NCI-H2196 treated with DMSO at 0.1 percent for 48 hours (cell line): ENCODE results near the gene DAPK1.
"Not testable (repeated sequence)": the region's sequence is repeated elsewhere in the genome, so short reads cannot be mapped to it uniquely, and the experiment has no call there.

Source experiments
- DNase-seq: peaks from one replicate; lab custom pipeline; 2025; ENCODE audit not compliant: unreplicated experiment; lab: John Stamatoyannopoulos, UW

The DAPK1 gene

GRCh38 chr9:87729246-87729645 lies 231.6 kb downstream of the DAPK1 start:
- no peak for DNase-seq

GRCh38 chr9:87731321-87731720 lies 233.7 kb downstream of the DAPK1 start:
- DNase-seq: no peak

- no peak for DNase-seq
Observed at GRCh38 chr9:87732344-87732743, 234.7 kb downstream of the DAPK1 start.

GRCh38 chr9:87732756-87733155 lies 235.1 kb downstream of the DAPK1 start:
- no peak for DNase-seq

- no peak for DNase-seq
Observed at GRCh38 chr9:87733273-87734052, 235.8 kb downstream of the DAPK1 start.

GRCh38 chr9:87734106-87734505 lies 236.4 kb downstream of the DAPK1 start:
- no peak for DNase-seq

GRCh38 chr9:87739546-87739945 lies 241.9 kb downstream of the DAPK1 start:
- DNase-seq: no peak

GRCh38 chr9:87740209-87740608 lies 242.5 kb downstream of the DAPK1 start:
- DNase-seq: no peak

GRCh38 chr9:87741326-87741725 lies 243.7 kb downstream of the DAPK1 start:
- DNase-seq: no peak

- DNase-seq: no peak
Observed at GRCh38 chr9:87741891-87742290, 244.2 kb downstream of the DAPK1 start.

- no peak for DNase-seq
Observed at GRCh38 chr9:87742813-87743428, 245.3 kb downstream of the DAPK1 start.

GRCh38 chr9:87744247-87744646 lies 246.6 kb downstream of the DAPK1 start:
- DNase-seq: not testable (repeated sequence)

GRCh38 chr9:87746186-87746585 lies 248.5 kb downstream of the DAPK1 start:
- DNase-seq: no peak

- no peak for DNase-seq
Observed at GRCh38 chr9:87748881-87749280, 251.2 kb downstream of the DAPK1 start.

- no peak for DNase-seq
Observed at GRCh38 chr9:87749335-87750035, 251.8 kb downstream of the DAPK1 start.

GRCh38 chr9:87750726-87751125 lies 253.1 kb downstream of the DAPK1 start:
- no peak for DNase-seq

- no peak for DNase-seq
Observed at GRCh38 chr9:87751423-87751822, 253.8 kb downstream of the DAPK1 start.

GRCh38 chr9:87751868-87752267 lies 254.2 kb downstream of the DAPK1 start:
- no peak for DNase-seq

GRCh38 chr9:87753313-87753712 lies 255.6 kb downstream of the DAPK1 start:
- DNase-seq: no peak
